Heart left ventricle (tissue), 13 donors: ENCODE data around the gene KDM6B.

ENCODE experiments used
- CTCF ChIP-seq, 12 donors: fragments of 200-600 bp; sonication (generic) in 4 of 12; IDR thresholded peaks; one replicate each; pipeline versions ENCODE4 v1.5.0 to v1.8.0; 2018 to 2022; ENCODE audit warnings: antibody characterized with exemption in 12 of 12, mild to moderate bottlenecking in 5 of 12
- POLR2A ChIP-seq, 2 donors: fragments of 450-650 bp; IDR thresholded peaks; one replicate each; pipeline ENCODE4 v1.6.1; 2017; ENCODE audit warnings: antibody characterized with exemption in 2 of 2, mild to moderate bottlenecking in 2 of 2, moderate library complexity in 2 of 2
- donor health status: ischemic (EF 13 %, LVEDD 7.1; RV severe dilation, severe dysfunction).
- donor health status: DM: no; HTN: yes; CAD: no.
- donor health status: DM: no; HTN: no; CAD: no.
- donor health status: ischemic (EF 25% LVEDD 6.9; RV normal size, moderate dysfunction).
- donor health status: ischemic (EF 25% LVEDD 5.7; RV mildly dilated, moderate dysfunction).
- donor health status: ischemic (EF 35%, LVEDD 5.7; RV mildly dilated, moderate dysfunction).
- donor health status: nonischemic (EF 11% LVEDD 7.7; RV severe dilation, severe dysfunction).
- donor health status: DM: yes; HTN: yes; CAD: no.
- donor health status: PGD.
- donor health status: ischemic (EF 29% LVEDD 5.4; RV normal size, mild dysfunction).
- donor health status: nonischemic (EF 23%, LVEDD 6.1; RV moderate dilation, normal function).

- TF ChIP-seq POLR2A (IDR thresholded peaks at IDR 0.05) (no peak), CTCF (IDR thresholded peaks at IDR 0.05) (no peak)
Measured at GRCh38 chr17:7790150-7790549, 43.9 kb upstream of the KDM6B start.
